ENCODE results near the gene LTBR.

The LTBR gene

GRCh38 chr12:6384499-6385436 is 806 bp downstream of the LTBR start:
- no peak for DNase-seq (ENCODE audit: low read depth)

GRCh38 chr12:6386038-6386437 is 2.1 kb downstream of the LTBR start:
- no peak for DNase-seq (ENCODE audit: low read depth)

- DNase-seq (ENCODE audit: low read depth) = no peak
Observed at GRCh38 chr12:6386491-6386890, 2.5 kb downstream of the LTBR start.

GRCh38 chr12:6387541-6387940 is 3.6 kb downstream of the LTBR start:
- no peak for DNase-seq (ENCODE audit: low read depth)

- no peak for DNase-seq (ENCODE audit: low read depth)
Observed at GRCh38 chr12:6390084-6390799, 6.3 kb downstream of the LTBR start.

- no peak for DNase-seq (ENCODE audit: low read depth)
Observed at GRCh38 chr12:6391013-6391412, 7.1 kb downstream of the LTBR start.

GRCh38 chr12:6392504-6392903 is 8.5 kb downstream of the LTBR start:
- no peak for DNase-seq (ENCODE audit: low read depth)

- no peak for DNase-seq (ENCODE audit: low read depth)
Observed at GRCh38 chr12:6393109-6393508, 9.1 kb downstream of the LTBR start.

GRCh38 chr12:6394398-6394797 is 10.4 kb downstream of the LTBR start:
- DNase-seq (ENCODE audit: low read depth) = no peak

- no peak for DNase-seq (ENCODE audit: low read depth)
Observed at GRCh38 chr12:6396031-6396430, 12.1 kb downstream of the LTBR start.

GRCh38 chr12:6399884-6400644 is 16.1 kb downstream of the LTBR start:
- DNase-seq (ENCODE audit: low read depth) = no peak

GRCh38 chr12:6404390-6404789 is 20.4 kb downstream of the LTBR start:
- DNase-seq (ENCODE audit: low read depth) = no peak

GRCh38 chr12:6405963-6406362 is 22.0 kb downstream of the LTBR start:
- DNase-seq (ENCODE audit: low read depth) = no peak

- DNase-seq (ENCODE audit: low read depth) = no peak
Observed at GRCh38 chr12:6407236-6407954, 23.4 kb downstream of the LTBR start.

- DNase-seq (ENCODE audit: low read depth) = no peak
Observed at GRCh38 chr12:6416596-6416995, 32.6 kb downstream of the LTBR start.

GRCh38 chr12:6418796-6419195 is 34.8 kb downstream of the LTBR start:
- no peak for DNase-seq (ENCODE audit: low read depth)

- DNase-seq (ENCODE audit: low read depth) = no peak
Observed at GRCh38 chr12:6420364-6420763, 36.4 kb downstream of the LTBR start.

GRCh38 chr12:6423267-6424007 is 39.5 kb downstream of the LTBR start:
- DNase-seq (ENCODE audit: low read depth) = peak; percentile 67

GRCh38 chr12:6424008-6424347 is 40.0 kb downstream of the LTBR start:
- no peak for DNase-seq (ENCODE audit: low read depth)

GRCh38 chr12:6424866-6425265 is 40.9 kb downstream of the LTBR start:
- no peak for DNase-seq (ENCODE audit: low read depth)
